ENCODE measurements around the gene ANK3.

ANK3 gene

DNA sequence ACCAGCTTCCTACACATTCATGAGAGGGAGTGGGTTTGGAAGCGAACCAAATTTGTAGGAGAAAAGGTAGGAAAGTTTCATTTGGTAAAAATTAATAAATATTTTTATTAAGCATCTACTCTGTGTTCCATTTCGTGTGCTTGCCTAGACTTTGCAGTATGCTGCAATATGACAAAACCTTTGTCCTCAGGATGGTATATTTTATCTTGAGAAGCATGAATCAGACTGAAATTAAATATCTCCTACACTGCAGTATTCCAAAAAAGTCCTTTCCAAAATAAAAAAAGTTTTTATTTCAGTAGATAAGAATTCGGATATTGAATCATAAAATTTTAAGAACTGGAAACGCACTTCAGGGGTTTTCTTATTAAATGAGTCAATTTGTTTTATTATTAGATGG lies 47.7 kb downstream of the ANK3 start:
- ChIA-PET CTCF (no interaction called here), POLR2A (no interaction called here)
- Histone ChIP-seq H3K4me3 (ENCODE audit: low read depth, low read length) (no peak overlapping the region), H3K36me3 (ENCODE audit: control insufficient read depth in 2 of 2, insufficient read depth in 1 of 2, low read length in 2 of 2) (no peaks in the 10 kb centered on the region), H3K27ac (ENCODE audit: extremely low read depth, low read depth, low read length) (no peak overlapping the region), H3K9me3 (ENCODE audit: control insufficient read depth, insufficient read depth, low read depth, low read length) (no peaks in the 10 kb centered on the region), H3K4me1 (ENCODE audit: control insufficient read depth, insufficient read depth, low read length) (no peaks in the 10 kb centered on the region)
- TF ChIP-seq MEIS1 (CRISPR knock-in tag; IDR thresholded peaks at IDR 0.05; ENCODE audit: borderline replicate concordance) = no peak

DNA sequence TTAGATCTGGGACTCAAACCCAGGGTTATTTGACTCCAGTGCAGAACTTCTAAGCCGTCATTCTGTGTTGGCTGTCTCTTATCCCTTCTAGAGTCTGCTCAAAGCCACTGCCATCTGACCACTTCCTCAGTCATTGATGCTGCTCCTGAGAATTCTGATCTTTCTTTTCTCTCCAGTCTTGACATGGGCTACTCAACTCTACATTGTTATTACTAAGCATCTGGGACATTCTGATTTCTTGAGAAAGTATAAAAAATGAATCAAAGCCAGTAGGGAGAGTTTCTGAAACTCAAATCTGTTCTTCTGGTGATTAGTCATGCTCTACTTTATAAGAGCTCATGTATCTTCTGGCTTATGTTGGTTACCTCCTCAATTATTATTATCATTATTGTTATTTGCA lies 48.7 kb downstream of the ANK3 start:
- H3K4me1 ChIP-seq (ENCODE audit: control insufficient read depth, insufficient read depth, low read length) = no peaks in the 10 kb centered on the region
- no peaks in the 10 kb centered on the region for H3K9me3 ChIP-seq (ENCODE audit: control insufficient read depth, insufficient read depth, low read depth, low read length)
- no peak for TF ChIP-seq ZNF585B (tag by site-specific recombination; IDR thresholded peaks at IDR 0.05)
- TF ChIP-seq, protein P1, sequence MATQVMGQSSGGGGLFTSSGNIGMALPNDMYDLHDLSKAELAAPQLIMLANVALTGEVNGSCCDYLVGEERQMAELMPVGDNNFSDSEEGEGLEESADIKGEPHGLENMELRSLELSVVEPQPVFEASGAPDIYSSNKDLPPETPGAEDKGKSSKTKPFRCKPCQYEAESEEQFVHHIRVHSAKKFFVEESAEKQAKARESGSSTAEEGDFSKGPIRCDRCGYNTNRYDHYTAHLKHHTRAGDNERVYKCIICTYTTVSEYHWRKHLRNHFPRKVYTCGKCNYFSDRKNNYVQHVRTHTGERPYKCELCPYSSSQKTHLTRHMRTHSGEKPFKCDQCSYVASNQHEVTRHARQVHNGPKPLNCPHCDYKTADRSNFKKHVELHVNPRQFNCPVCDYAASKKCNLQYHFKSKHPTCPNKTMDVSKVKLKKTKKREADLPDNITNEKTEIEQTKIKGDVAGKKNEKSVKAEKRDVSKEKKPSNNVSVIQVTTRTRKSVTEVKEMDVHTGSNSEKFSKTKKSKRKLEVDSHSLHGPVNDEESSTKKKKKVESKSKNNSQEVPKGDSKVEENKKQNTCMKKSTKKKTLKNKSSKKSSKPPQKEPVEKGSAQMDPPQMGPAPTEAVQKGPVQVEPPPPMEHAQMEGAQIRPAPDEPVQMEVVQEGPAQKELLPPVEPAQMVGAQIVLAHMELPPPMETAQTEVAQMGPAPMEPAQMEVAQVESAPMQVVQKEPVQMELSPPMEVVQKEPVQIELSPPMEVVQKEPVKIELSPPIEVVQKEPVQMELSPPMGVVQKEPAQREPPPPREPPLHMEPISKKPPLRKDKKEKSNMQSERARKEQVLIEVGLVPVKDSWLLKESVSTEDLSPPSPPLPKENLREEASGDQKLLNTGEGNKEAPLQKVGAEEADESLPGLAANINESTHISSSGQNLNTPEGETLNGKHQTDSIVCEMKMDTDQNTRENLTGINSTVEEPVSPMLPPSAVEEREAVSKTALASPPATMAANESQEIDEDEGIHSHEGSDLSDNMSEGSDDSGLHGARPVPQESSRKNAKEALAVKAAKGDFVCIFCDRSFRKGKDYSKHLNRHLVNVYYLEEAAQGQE (tag by site-specific recombination; IDR thresholded peaks at IDR 0.05) = no peak
- TF ChIP-seq, protein P2, sequence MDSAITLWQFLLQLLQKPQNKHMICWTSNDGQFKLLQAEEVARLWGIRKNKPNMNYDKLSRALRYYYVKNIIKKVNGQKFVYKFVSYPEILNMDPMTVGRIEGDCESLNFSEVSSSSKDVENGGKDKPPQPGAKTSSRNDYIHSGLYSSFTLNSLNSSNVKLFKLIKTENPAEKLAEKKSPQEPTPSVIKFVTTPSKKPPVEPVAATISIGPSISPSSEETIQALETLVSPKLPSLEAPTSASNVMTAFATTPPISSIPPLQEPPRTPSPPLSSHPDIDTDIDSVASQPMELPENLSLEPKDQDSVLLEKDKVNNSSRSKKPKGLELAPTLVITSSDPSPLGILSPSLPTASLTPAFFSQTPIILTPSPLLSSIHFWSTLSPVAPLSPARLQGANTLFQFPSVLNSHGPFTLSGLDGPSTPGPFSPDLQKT (IDR thresholded peaks at IDR 0.05; ENCODE audit: borderline replicate concordance, low read depth, low read length) = no peak
- TF ChIP-seq WT1 (tag by site-specific recombination; IDR thresholded peaks at IDR 0.05) = no peak
- TF ChIP-seq, protein P3, sequence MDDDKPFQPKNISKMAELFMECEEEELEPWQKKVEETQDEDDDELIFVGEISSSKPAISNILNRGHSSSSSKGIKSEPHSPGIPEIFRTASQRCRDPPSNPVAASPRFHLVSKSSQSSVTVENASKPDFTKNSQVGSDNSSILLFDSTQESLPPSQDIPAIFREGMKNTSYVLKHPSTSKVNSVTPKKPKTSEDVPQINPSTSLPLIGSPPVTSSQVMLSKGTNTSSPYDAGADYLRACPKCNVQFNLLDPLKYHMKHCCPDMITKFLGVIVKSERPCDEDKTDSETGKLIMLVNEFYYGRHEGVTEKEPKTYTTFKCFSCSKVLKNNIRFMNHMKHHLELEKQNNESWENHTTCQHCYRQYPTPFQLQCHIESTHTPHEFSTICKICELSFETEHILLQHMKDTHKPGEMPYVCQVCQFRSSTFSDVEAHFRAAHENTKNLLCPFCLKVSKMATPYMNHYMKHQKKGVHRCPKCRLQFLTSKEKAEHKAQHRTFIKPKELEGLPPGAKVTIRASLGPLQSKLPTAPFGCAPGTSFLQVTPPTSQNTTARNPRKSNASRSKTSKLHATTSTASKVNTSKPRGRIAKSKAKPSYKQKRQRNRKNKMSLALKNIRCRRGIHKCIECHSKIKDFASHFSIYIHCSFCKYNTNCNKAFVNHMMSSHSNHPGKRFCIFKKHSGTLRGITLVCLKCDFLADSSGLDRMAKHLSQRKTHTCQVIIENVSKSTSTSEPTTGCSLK (tag by site-specific recombination; IDR thresholded peaks at IDR 0.05) = no peak
- no peak for TF ChIP-seq TRIM28 (IDR thresholded peaks at IDR 0.05; ENCODE audit: borderline replicate concordance, low read length)
- TF ChIP-seq HOXC10 (CRISPR knock-in tag; IDR thresholded peaks at IDR 0.05) = no peak
- TF ChIP-seq IKZF3 (tag by site-specific recombination; IDR thresholded peaks at IDR 0.05) = no peak
- TF ChIP-seq, protein P4, sequence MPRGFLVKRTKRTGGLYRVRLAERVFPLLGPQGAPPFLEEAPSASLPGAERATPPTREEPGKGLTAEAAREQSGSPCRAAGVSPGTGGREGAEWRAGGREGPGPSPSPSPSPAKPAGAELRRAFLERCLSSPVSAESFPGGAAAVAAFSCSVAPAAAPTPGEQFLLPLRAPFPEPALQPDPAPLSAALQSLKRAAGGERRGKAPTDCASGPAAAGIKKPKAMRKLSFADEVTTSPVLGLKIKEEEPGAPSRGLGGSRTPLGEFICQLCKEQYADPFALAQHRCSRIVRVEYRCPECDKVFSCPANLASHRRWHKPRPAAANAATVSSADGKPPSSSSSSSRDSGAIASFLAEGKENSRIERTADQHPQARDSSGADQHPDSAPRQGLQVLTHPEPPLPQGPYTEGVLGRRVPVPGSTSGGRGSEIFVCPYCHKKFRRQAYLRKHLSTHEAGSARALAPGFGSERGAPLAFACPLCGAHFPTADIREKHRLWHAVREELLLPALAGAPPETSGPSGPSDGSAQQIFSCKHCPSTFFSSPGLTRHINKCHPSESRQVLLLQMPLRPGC (tag by site-specific recombination; IDR thresholded peaks at IDR 0.05) = no peak
- TF ChIP-seq, protein P5, sequence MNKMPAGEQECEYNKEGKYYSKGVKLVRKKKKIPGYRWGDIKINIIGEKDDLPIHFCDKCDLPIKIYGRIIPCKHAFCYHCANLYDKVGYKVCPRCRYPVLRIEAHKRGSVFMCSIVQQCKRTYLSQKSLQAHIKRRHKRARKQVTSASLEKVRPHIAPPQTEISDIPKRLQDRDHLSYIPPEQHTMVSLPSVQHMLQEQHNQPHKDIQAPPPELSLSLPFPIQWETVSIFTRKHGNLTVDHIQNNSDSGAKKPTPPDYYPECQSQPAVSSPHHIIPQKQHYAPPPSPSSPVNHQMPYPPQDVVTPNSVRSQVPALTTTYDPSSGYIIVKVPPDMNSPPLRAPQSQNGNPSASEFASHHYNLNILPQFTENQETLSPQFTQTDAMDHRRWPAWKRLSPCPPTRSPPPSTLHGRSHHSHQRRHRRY (tag by site-specific recombination; IDR thresholded peaks at IDR 0.05) = no peak
- TF ChIP-seq ZNF830 (tag by site-specific recombination; IDR thresholded peaks at IDR 0.05; ENCODE audit: low read depth) = no peak
- TF ChIP-seq, protein P6, sequence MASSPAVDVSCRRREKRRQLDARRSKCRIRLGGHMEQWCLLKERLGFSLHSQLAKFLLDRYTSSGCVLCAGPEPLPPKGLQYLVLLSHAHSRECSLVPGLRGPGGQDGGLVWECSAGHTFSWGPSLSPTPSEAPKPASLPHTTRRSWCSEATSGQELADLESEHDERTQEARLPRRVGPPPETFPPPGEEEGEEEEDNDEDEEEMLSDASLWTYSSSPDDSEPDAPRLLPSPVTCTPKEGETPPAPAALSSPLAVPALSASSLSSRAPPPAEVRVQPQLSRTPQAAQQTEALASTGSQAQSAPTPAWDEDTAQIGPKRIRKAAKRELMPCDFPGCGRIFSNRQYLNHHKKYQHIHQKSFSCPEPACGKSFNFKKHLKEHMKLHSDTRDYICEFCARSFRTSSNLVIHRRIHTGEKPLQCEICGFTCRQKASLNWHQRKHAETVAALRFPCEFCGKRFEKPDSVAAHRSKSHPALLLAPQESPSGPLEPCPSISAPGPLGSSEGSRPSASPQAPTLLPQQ (tag by site-specific recombination; IDR thresholded peaks at IDR 0.05) = no peak
- no peak for TF ChIP-seq ZNF302 (tag by site-specific recombination; IDR thresholded peaks at IDR 0.05; ENCODE audit: low read depth)
- no peak for TF ChIP-seq ZNF311 (tag by site-specific recombination; IDR thresholded peaks at IDR 0.05; ENCODE audit: borderline replicate concordance)
- H3K4me3 ChIP-seq (ENCODE audit: low read depth, low read length) = no peak overlapping the region
- POLR2A ChIA-PET = no interaction called here
- CTCF ChIA-PET = no interaction called here
- no peak overlapping the region for H3K27ac ChIP-seq (ENCODE audit: extremely low read depth, low read depth, low read length)
- no peaks in the 10 kb centered on the region for H3K36me3 ChIP-seq (ENCODE audit: control insufficient read depth in 2 of 2, insufficient read depth in 1 of 2, low read length in 2 of 2)
